Thyroid gland (tissue), 4 donors: ENCODE results near the gene DAGLA. TPM values are rescaled to one million over a fixed set of nuclear protein-coding genes. Genes with fewer than 3 reads are reported as not detected.

Experiments used
- DNase-seq, 2 donors: peaks; one replicate each; pipeline ENCODE4 v3.0.0-alpha.2; 2019
- H3K27ac ChIP-seq, 3 donors: fragments of 200-600 bp; sonication (generic); 1 replicate in 2 of 3; 2 replicates in 1 of 3; pipeline ENCODE4 v1.5.1; 2016 to 2019; ENCODE audit warnings: mild to moderate bottlenecking in 1 of 3, moderate library complexity in 1 of 3
- H3K27me3 ChIP-seq: fragments of 200-600 bp; sonication (generic); one replicate; pipeline ENCODE4 v1.5.1; 2019
- H3K36me3 ChIP-seq, 2 donors: fragments of 200-600 bp; sonication (generic); one replicate each; pipeline ENCODE4 v1.5.1; 2016 to 2019
- H3K4me1 ChIP-seq, 2 donors: fragments of 200-600 bp; sonication (generic); one replicate each; pipeline ENCODE4 v1.5.1; 2017 to 2019
- H3K4me3 ChIP-seq, 3 donors: fragments of 200-600 bp; sonication (generic); replicated peaks in 1 of 3; 1 replicate in 2 of 3; 2 replicates in 1 of 3; pipeline ENCODE4 v1.5.1; 2016; ENCODE audit warnings: mild to moderate bottlenecking in 1 of 3
- H3K9me3 ChIP-seq: fragments of 200-600 bp; sonication (generic); one replicate; pipeline ENCODE4 v1.5.1; 2017
- POLR2A ChIP-seq, 2 donors: fragments of 450-650 bp; IDR thresholded peaks; one replicate each; pipeline ENCODE4 v1.6.1; 2017; ENCODE audit warnings: antibody characterized with exemption in 2 of 2, mild to moderate bottlenecking in 2 of 2, moderate library complexity in 1 of 2
- WGBS, 2 donors: methylation state at CpG; one replicate each; pipeline ENCODE4 v1.1.5; 2017; 5-methylcytosine and 5-hydroxymethylcytosine counted together
- intact Hi-C: fragments of 100-400 bp; cut with DNase I; formaldehyde crosslinking; loops from one replicate; pipeline ENCODE4 v1.15.1; 2023
- total RNA-seq, 4 donors: library from RNA; depleted of rRNA; stranded (reverse); fragments of >200 nt; gene quantifications; one replicate each; pipeline ENCODE4 v1.2.3, GENCODE V29; 2016
- TF ChIP-seq, protein P1 (sequence below), 6 experiments: fragments of 200-600 bp in 3 of 6; fragments of 450-650 bp in 3 of 6; sonication (generic) in 3 of 6; IDR thresholded peaks; one replicate each; pipeline ENCODE4 v1.5.1; 2016 to 2019; ENCODE audit warnings: antibody characterized with exemption in 6 of 6, mild to moderate bottlenecking in 2 of 6, inconsistent platforms in 1 of 6, moderate library complexity in 1 of 6

The DAGLA gene
- total RNA-seq, 4 donors from 2014 or later: 1.7 to 2.8 (median 1.9) TPM

DNA sequence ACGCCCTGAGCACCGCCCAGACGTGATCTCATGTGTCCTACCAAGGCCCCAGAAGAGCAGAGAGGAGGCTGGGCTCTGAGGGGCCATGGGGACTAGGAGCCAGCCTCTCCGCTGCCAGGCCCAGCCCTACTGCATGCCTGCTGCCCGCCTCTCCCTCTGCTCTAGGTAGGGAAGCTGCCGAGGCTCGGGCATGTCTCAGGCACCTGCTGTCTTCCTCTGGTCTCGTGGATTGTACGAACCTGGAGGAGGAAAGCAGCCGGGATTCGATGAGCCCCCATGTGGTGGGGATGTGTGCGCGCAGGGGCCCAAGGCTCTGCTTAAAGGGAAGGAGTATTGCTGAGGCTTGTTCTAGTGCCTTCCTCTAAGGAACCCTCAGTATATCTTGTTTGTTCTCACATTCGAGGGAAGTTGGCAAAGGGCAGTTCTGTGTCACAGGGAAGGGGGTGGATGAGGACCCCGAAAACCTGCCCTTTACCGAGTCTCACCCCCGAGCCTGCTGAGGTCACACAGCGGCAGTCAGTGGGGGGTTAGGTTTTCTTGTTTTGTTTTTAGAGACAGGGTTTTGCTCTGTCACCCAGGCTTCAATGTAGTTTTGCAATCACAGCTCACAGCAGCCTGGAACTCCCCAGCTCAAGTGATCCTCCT lies 21.2 kb downstream of the DAGLA start:
- H3K4me1 ChIP-seq: peaks cover 7 to 42% of the 10 kb centered on the region in 2 donors
- H3K36me3 ChIP-seq: no peaks in the 10 kb centered on the region
- WGBS, 2 donors: 79 to 80% methylated on average over 12 to 14 of the region's 18 CpGs
- intact Hi-C loops: no loop called here
- H3K4me3 ChIP-seq: no peak overlapping the region
- H3K9me3 ChIP-seq: no peaks in the 10 kb centered on the region
- no peaks in the 10 kb centered on the region for H3K27me3 ChIP-seq
- DNase-seq: no peak
- no peak overlapping the region for H3K27ac ChIP-seq
- no peak for TF ChIP-seq POLR2A (IDR thresholded peaks at IDR 0.05)
- TF ChIP-seq, protein P1, sequence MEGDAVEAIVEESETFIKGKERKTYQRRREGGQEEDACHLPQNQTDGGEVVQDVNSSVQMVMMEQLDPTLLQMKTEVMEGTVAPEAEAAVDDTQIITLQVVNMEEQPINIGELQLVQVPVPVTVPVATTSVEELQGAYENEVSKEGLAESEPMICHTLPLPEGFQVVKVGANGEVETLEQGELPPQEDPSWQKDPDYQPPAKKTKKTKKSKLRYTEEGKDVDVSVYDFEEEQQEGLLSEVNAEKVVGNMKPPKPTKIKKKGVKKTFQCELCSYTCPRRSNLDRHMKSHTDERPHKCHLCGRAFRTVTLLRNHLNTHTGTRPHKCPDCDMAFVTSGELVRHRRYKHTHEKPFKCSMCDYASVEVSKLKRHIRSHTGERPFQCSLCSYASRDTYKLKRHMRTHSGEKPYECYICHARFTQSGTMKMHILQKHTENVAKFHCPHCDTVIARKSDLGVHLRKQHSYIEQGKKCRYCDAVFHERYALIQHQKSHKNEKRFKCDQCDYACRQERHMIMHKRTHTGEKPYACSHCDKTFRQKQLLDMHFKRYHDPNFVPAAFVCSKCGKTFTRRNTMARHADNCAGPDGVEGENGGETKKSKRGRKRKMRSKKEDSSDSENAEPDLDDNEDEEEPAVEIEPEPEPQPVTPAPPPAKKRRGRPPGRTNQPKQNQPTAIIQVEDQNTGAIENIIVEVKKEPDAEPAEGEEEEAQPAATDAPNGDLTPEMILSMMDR (IDR thresholded peaks at IDR 0.05): no peak

DNA sequence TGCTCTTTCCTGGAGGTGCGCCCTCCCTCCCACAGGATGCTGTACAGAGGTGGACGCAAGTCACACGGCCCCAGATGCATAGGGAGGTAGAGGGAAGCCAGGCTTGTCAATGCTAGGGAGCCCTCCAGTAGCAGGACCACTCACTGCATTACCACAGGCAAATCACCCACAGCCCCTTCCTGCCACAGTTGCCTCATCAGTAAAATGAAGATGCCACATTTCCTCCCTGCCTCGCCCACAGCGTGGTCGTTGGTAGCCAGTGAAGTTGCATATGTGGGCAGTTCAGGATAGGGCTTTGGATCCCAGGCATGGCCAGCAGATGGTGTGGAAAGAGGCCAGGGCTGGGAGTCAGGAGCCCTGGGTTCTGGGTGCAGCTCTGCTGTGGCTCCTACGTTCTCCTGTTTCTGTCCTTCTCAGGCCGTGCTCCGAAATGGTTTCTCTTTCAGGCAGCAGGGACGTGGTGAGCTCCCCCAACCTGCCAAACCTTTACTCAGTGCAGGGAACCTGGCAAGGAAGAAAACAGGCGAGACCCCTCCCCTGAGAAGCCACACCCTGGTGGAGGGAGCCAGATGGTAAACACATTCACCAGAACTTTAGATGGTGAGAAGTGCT lies 22.6 kb downstream of the DAGLA start:
- intact Hi-C loops: no loop called here
- WGBS, 2 donors: 87 to 88% methylated on average over 10 to 11 of the region's 11 CpGs
- no peak for DNase-seq
- Histone ChIP-seq H3K27me3 (no peaks in the 10 kb centered on the region), H3K4me1 (peaks cover 7 to 30% of the 10 kb centered on the region in 2 donors), H3K27ac (no peak overlapping the region), H3K4me3 (no peak overlapping the region), H3K36me3 (no peaks in the 10 kb centered on the region), H3K9me3 (no peaks in the 10 kb centered on the region)
- no peak for TF ChIP-seq POLR2A (IDR thresholded peaks at IDR 0.05)
- TF ChIP-seq, protein P1 (IDR thresholded peaks at IDR 0.05): no peak

DNA sequence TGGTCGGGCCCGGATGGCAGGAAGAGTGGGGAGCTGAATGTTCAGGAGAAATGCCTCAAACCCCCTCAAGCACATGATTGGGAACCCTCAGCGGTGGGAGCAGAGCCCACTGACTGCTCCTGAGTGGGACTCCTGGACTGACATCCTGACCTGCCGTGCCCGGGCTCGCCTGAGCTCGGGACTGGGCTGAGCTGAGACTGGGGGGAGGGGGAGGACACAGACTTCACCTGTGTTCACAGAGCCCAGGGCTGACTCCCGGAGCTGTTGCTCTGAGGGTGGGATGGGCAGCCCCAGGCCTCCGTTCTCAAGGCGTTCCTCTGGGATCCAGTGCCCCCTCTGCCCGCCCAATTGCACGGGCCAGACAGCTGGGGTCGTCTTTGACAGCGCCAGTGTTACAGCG lies 24.6 kb downstream of the DAGLA start:
- Histone ChIP-seq H3K36me3 (no peaks in the 10 kb centered on the region), H3K4me1 (peaks cover 6 to 9% of the 10 kb centered on the region in 2 donors), H3K9me3 (no peaks in the 10 kb centered on the region), H3K27ac (no peak overlapping the region), H3K4me3 (no peak overlapping the region), H3K27me3 (no peaks in the 10 kb centered on the region)
- intact Hi-C loops: no loop called here
- no peak for TF ChIP-seq POLR2A (IDR thresholded peaks at IDR 0.05)
- TF ChIP-seq, protein P1 (IDR thresholded peaks at IDR 0.05): no peak
- WGBS, 2 donors: 63 to 80% methylated on average over 12 to 15 of the region's 15 CpGs
- DNase-seq: no peak

DNA sequence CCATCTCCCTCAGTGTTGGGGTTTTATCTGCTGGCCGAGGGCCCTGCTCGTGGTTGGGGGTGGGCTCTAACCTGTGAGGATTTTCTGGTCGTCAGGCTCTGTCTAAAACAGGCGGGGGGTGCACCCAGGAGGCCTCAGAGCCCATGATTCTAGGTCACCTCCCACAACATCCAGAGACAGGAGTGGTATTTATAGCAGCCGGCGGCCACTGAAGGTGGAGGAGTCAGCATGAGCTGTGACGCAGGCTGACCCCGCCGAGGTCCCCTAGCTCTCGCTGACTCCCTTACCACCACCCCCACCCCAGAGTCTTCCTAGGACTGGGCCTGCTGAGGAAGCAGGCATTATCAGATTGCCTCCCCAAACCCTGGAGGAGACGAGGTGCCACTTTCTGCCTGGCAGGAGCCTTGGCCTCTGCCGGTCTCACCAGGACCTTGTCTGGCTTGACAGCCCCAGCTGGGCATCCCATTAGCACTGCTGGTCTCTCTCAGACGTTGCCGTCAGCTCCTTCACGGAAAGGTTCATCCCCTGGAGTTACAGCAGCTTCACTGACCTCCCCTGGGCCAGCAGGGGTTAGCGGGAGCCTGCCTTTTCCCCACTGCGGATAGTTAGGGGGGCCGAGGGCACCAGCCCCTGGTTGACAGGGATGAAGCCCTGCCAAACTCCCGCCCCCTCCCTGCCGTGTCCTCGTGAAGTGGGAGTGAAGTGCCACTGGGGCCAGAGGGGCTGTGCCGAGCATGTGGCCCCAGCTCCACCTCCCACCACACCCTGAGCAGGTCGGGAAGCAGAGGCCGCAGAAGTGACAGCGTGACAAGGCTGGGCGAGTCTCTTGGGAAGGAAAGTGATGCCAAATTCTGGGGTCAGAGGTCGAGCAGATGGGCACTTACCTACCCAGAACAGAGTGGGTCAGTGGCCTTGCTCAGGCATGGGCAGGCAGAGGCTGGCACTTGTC lies 26.5 kb downstream of the DAGLA start:
- Histone ChIP-seq H3K4me3 (no peak overlapping the region), H3K27me3 (no peaks in the 10 kb centered on the region), H3K27ac (no peak overlapping the region), H3K36me3 (no peaks in the 10 kb centered on the region), H3K4me1 (no peaks in the 10 kb centered on the region), H3K9me3 (no peaks in the 10 kb centered on the region)
- no peak for TF ChIP-seq POLR2A (IDR thresholded peaks at IDR 0.05)
- TF ChIP-seq, protein P1 (IDR thresholded peaks at IDR 0.05): no peak
- no peak for DNase-seq
- 81 to 85% methylated on average over 12 to 18 of the region's 27 CpGs for WGBS, 2 donors
- intact Hi-C loops: no loop called here
